ENCODE results near the gene SHMT2. TPM values are rescaled to one million over a fixed set of nuclear protein-coding genes. Genes with fewer than 3 reads are reported as not detected.

Gene SHMT2
- total RNA-seq, 4 donors from 2014 or later = 41.3 to 107 (median 46.4) TPM

DNA sequence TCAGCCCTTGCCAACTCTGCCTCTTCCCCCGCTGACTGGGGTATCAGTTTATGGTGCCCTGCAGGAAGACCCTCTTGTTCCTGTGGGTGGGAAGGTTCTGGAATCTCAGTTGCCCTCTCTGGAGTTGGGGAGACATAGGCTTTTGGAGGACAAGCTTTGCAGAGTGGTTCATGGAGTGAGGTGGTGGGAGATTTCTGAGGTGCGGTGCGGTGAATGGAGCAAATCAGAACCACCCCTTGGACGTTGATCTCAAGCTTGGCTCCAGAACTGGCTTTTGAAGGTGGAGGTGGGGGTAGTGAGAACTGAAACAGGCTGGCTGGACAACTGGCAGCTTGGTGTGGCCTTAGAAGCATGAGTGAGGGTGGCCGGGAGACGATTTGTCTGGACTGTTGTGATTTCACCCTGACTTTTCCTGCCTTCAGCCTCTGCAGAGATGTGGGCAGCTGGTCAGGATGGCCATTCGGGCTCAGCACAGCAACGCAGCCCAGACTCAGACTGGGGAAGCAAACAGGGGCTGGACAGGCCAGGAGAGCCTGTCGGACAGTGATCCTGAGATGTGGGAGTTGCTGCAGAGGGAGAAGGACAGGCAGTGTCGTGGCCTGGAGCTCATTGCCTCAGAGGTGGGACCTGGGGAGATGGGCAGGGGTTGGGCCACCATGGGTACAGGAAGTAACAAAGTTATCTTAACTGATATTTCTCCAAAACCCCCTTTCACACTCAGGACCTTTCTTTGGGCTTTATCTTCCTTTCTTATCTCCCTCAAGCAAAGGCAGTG is 1.1 kb downstream of the SHMT2 start:
- Histone ChIP-seq H3K4me1 (peaks cover 10 to 12% of the 10 kb centered on the region in 2 donors), H3K36me3 (peaks cover 0 to 18% of the 10 kb centered on the region in 2 donors), H3K9me3 (no peaks in the 10 kb centered on the region), H3K27me3 (peaks cover 7 to 13% (median 11%) of the 10 kb centered on the region in 3 donors), H3K4me3 (peak overlapping the region; percentile 65 to 84 (median 77)), H3K27ac (peak overlapping the region; percentile 81 to 85 (median 82))
- DNase-seq (no peak), ATAC-seq (no peak)
- intact Hi-C loops (cut with DNase I; ENCODE audit: low total_unique reads) (no loop called here), in situ Hi-C loops (cut with MboI; ENCODE audit: low sequenced_read_pairs in 4 of 4) (no loop called here)
- TF ChIP-seq POLR2A (IDR thresholded peaks at IDR 0.05) (no peak), CTCF (IDR thresholded peaks at IDR 0.05 in 4 of 5, conservative IDR thresholded peaks at IDR 0.05 in 1 of 5) (no peak)

DNA sequence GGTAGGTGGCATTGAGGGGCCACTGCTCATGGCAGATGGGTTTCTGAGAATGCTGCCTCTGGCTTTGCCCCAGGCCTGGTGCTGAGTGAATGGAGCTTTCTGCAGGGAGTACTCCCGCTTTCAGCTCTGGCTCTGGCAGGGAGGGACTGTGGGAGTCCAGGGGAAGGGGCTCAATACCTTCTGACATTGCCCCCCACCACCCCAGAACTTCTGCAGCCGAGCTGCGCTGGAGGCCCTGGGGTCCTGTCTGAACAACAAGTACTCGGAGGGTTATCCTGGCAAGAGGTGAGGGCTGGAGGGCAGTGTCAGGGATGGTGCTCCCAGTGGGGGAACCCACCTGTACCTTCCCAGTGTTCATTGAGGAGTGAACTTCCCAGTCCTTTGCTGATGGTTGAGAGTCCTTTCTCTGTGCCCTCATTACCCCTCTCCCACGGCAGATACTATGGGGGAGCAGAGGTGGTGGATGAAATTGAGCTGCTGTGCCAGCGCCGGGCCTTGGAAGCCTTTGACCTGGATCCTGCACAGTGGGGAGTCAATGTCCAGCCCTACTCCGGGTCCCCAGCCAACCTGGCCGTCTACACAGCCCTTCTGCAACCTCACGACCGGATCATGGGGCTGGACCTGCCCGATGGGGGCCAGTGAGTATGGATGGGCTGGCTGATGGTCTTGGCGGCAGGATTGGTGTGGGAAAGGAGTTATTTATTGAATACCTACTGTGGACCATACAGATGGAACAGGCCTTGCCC is 1.9 kb downstream of the SHMT2 start:
- peaks cover 6 to 13% (median 8%) of the 10 kb centered on the region in 3 donors for H3K27me3 ChIP-seq
- H3K4me3 ChIP-seq = no peak overlapping the region
- H3K27ac ChIP-seq = no peak overlapping the region
- no peaks in the 10 kb centered on the region for H3K9me3 ChIP-seq
- H3K4me1 ChIP-seq = peaks cover 10 to 12% of the 10 kb centered on the region in 2 donors
- H3K36me3 ChIP-seq = peaks cover 0 to 18% of the 10 kb centered on the region in 2 donors
- DNase-seq = no peak
- no peak for TF ChIP-seq POLR2A (IDR thresholded peaks at IDR 0.05)
- TF ChIP-seq CTCF (IDR thresholded peaks at IDR 0.05 in 4 of 5, conservative IDR thresholded peaks at IDR 0.05 in 1 of 5) = no peak
- no peak for ATAC-seq
- intact Hi-C loops (cut with DNase I; ENCODE audit: low total_unique reads) = no loop called here
- in situ Hi-C loops (cut with MboI; ENCODE audit: low sequenced_read_pairs in 4 of 4) = no loop called here

DNA sequence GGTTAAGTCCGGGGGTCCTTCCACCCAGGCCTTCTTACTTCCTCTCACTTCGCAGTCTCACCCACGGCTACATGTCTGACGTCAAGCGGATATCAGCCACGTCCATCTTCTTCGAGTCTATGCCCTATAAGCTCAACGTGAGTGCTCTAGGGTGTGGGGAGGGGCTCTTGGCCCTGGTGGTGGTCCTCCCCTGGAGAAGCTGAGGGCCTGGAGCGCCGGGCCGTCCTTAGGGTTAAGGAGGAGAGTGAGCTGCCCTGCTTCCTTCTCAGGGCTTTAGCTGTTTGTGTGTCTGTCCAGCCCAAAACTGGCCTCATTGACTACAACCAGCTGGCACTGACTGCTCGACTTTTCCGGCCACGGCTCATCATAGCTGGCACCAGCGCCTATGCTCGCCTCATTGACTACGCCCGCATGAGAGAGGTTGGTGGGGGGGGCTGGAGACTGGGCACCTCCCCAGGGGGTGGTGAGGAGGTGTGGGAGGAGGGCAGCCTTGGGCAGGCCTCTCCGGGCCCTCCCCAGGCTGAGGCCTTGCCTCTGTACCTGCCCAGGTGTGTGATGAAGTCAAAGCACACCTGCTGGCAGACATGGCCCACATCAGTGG is 2.7 kb downstream of the SHMT2 start:
- H3K27me3 ChIP-seq = peaks cover 7 to 12% (median 11%) of the 10 kb centered on the region in 3 donors
- DNase-seq = no peak
- H3K4me1 ChIP-seq = peaks cover 10 to 12% of the 10 kb centered on the region in 2 donors
- in situ Hi-C loops (cut with MboI; ENCODE audit: low sequenced_read_pairs in 4 of 4) (no loop called here), intact Hi-C loops (cut with DNase I; ENCODE audit: low total_unique reads) (no loop called here)
- H3K36me3 ChIP-seq = peaks cover 0 to 18% of the 10 kb centered on the region in 2 donors
- TF ChIP-seq POLR2A (IDR thresholded peaks at IDR 0.05) = no peak
- TF ChIP-seq CTCF (IDR thresholded peaks at IDR 0.05 in 4 of 5, conservative IDR thresholded peaks at IDR 0.05 in 1 of 5) = no peak
- H3K9me3 ChIP-seq = no peaks in the 10 kb centered on the region
- no peak for ATAC-seq
- H3K27ac ChIP-seq = no peak overlapping the region
- no peak overlapping the region for H3K4me3 ChIP-seq

- in situ Hi-C loops (cut with MboI; ENCODE audit: low sequenced_read_pairs in 4 of 4) = no loop called here
- intact Hi-C loops (cut with DNase I; ENCODE audit: low total_unique reads) = no loop called here
- DNase-seq (no peak), ATAC-seq (no peak)
- no peak for TF ChIP-seq CTCF (IDR thresholded peaks at IDR 0.05 in 4 of 5, conservative IDR thresholded peaks at IDR 0.05 in 1 of 5)
- TF ChIP-seq POLR2A (IDR thresholded peaks at IDR 0.05) = no peak
- H3K27ac ChIP-seq = peak overlapping the region in 1 of 4 donors; percentile 59
- no peak overlapping the region for H3K4me3 ChIP-seq
- peaks cover 10 to 18% of the 10 kb centered on the region in 2 donors for H3K4me1 ChIP-seq
- no peaks in the 10 kb centered on the region for H3K9me3 ChIP-seq
- peaks cover 17 to 21% (median 19%) of the 10 kb centered on the region in 3 donors for H3K27me3 ChIP-seq
- peaks cover 0 to 18% of the 10 kb centered on the region in 2 donors for H3K36me3 ChIP-seq
Measured at GRCh38 chr12:57233357-57234232, 4.1 kb downstream of the SHMT2 start.

Measured in gastrocnemius medialis (tissue), 4 donors.